Testis (tissue), 2 donors: ENCODE measurements around the gene CCDC57.

Experiments used
- POLR2A ChIP-seq: fragments of 450-650 bp; IDR thresholded peaks from one replicate; pipeline ENCODE4 v1.6.1; 2017; ENCODE audit warnings: antibody characterized with exemption, mild to moderate bottlenecking, moderate library complexity
- TF ChIP-seq, protein P1 (sequence below), 3 experiments: fragments of 450-650 bp in 2 of 3; fragments of 200-600 bp in 1 of 3; sonication (generic) in 1 of 3; IDR thresholded peaks; one replicate each; pipeline ENCODE4 v1.5.1; 2016 to 2019; ENCODE audit warnings: antibody characterized with exemption in 3 of 3, mild to moderate bottlenecking in 2 of 3, moderate library complexity in 1 of 3

DNA sequence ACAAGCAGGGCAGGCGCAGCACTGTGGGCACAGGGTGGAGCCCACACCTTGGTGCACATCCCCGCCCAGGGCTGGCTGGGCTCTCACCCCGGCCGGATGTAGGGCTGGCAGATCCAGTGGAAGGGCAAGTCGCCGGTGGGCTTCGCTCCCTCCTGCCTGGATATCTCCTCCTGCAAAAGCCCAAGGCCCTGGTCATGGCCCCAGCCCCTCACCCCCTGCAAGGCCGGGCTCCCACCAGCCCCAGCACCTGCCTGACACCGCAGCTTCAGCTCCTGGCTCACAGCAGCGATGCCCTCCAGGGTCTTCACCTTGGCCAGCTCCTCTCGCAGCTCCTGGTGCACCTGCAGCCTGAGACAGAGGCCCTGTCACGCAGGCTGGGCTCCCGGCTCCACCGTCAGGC lies 152.0 kb downstream of the CCDC57 start:
- TF ChIP-seq, protein P1, sequence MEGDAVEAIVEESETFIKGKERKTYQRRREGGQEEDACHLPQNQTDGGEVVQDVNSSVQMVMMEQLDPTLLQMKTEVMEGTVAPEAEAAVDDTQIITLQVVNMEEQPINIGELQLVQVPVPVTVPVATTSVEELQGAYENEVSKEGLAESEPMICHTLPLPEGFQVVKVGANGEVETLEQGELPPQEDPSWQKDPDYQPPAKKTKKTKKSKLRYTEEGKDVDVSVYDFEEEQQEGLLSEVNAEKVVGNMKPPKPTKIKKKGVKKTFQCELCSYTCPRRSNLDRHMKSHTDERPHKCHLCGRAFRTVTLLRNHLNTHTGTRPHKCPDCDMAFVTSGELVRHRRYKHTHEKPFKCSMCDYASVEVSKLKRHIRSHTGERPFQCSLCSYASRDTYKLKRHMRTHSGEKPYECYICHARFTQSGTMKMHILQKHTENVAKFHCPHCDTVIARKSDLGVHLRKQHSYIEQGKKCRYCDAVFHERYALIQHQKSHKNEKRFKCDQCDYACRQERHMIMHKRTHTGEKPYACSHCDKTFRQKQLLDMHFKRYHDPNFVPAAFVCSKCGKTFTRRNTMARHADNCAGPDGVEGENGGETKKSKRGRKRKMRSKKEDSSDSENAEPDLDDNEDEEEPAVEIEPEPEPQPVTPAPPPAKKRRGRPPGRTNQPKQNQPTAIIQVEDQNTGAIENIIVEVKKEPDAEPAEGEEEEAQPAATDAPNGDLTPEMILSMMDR (IDR thresholded peaks at IDR 0.05) = no peak
- no peak for TF ChIP-seq POLR2A
